Smooth muscle cell of trachea (primary cell): ENCODE measurements around the gene ARL3. TPM values are rescaled to one million over a fixed set of nuclear protein-coding genes. Genes with fewer than 3 reads are reported as not detected.

ENCODE experiments used
- total RNA-seq: library from RNA; depleted of rRNA; stranded (reverse); fragments of >200 nt; gene quantifications from 2 replicates; pipeline ENCODE4 v1.2.1, GENCODE V29; 2014

ARL3 gene, protein sequence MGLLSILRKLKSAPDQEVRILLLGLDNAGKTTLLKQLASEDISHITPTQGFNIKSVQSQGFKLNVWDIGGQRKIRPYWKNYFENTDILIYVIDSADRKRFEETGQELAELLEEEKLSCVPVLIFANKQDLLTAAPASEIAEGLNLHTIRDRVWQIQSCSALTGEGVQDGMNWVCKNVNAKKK
- 6.1 and 10.6 TPM in 2 replicates for total RNA-seq

DNA sequence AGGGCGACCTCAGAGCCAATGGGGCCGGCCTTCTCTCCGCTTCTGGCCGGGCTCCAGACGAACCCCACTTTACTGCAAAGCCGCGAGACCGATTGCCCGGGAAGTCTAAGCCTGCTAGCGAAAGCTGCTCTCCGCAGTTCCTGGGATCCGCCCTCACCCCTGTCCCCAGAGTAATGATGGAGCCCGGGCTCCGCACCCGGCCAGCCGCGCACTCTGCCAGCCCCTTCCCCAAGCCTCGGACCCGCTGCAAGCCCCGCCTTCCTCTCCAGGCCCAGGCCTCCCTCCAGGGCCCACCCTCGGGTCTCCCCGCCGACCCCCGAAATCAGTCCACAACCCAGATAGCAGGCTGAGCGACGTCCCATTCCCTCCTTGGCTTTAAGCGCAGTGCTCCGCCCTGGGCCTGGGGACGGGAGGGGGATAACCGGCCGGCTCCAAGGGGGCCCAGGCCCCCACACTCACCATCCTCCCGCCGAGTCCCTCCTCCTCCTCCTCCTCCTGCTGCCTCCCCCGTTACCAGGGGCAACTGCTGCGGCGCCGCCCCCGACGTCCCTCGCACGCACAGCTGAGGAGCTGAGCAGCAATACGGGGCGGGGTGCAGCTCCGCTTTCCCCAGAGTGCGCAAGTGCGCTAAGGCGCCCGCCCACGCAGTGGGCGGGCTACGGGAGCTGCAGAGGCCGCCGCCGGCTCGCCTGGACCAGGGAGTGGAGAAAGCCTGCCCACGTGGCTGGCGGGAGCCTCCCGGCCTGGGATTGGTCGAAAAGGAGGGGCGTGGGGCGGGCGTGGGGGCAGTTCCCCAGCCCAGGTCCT is at the start of gene ARL3:
ARL3 (minus strand) TSS at position 584 of the 807 bp plus-strand sequence; CDS start at position 462, 122 bp downstream.

GRCh38 chr10:102743588-102744373 is 29.6 kb upstream of the ARL3 start, which contains the start of gene WBP1L:
TSS of gene WBP1L (plus strand) at chr10:102743948. CDS start at chr10:102744054, 106 bp downstream.

GRCh38 chr10:102714621-102715455 is 641 bp upstream of the ARL3 start, which contains the start of gene SFXN2:
TSS of gene SFXN2 (plus strand) at chr10:102714636. CDS start at chr10:102726637, 12,001 bp downstream.

GRCh38 chr10:102644066-102644645 is 70.0 kb downstream of the ARL3 start, which contains the start of gene TRIM8:
TSS of gene TRIM8 (plus strand) at chr10:102644479. CDS start at chr10:102644618, 139 bp downstream.

Other genes starting within 250 kb of the ARL3 start
- 171 and 174 TPM in 2 replicates for gene ACTR1A, start 211.7 kb downstream of the ARL3 start, total RNA-seq
- gene SUFU, start 210.4 kb downstream of the ARL3 start, total RNA-seq, result 6.3 and 7.4 TPM in 2 replicates
- gene TRIM8, start 69.9 kb downstream of the ARL3 start, total RNA-seq, result 85.8 and 101 TPM in 2 replicates
- 2.6 and 5.4 TPM in 2 replicates for gene SFXN2, start 239 bp upstream of the ARL3 start, total RNA-seq
- gene WBP1L, start 29.6 kb upstream of the ARL3 start, total RNA-seq, result 54.1 and 73.6 TPM in 2 replicates
- not detected in 2 replicates for gene CYP17A1, start 123.0 kb upstream of the ARL3 start, total RNA-seq
- 18.5 and 21.7 TPM in 2 replicates for gene BORCS7, start 139.9 kb upstream of the ARL3 start, total RNA-seq
- gene AS3MT, start 155.1 kb upstream of the ARL3 start, total RNA-seq, result 6.4 and 7.6 TPM in 2 replicates
- 8.3 and 12.7 TPM in 2 replicates for gene CNNM2, start 203.9 kb upstream of the ARL3 start, total RNA-seq